Tibial nerve (tissue), 4 donors: Measurements from ENCODE around the gene PCSK6.

Source experiments
- EP300 ChIP-seq, 2 donors: sonication (generic); formaldehyde crosslinking; IDR thresholded peaks; one replicate each; pipeline ENCODE4 v1.6.1; 2017; ENCODE audit warnings: antibody characterized with exemption in 2 of 2, mild to moderate bottlenecking in 1 of 2
- POLR2A ChIP-seq, 2 donors: fragments of 450-650 bp; IDR thresholded peaks; one replicate each; pipeline ENCODE4 v1.6.1; 2017; ENCODE audit warnings: antibody characterized with exemption in 2 of 2, mild to moderate bottlenecking in 2 of 2, moderate library complexity in 2 of 2
- TF ChIP-seq, protein P1 (sequence below), 5 experiments: fragments of 200-600 bp in 3 of 5; fragments of 450-650 bp in 2 of 5; sonication (generic) in 3 of 5; IDR thresholded peaks; one replicate each; pipeline ENCODE4 v1.5.1; 2016 to 2019; ENCODE audit warnings: antibody characterized with exemption in 5 of 5, mild to moderate bottlenecking in 3 of 5, moderate library complexity in 2 of 5

DNA sequence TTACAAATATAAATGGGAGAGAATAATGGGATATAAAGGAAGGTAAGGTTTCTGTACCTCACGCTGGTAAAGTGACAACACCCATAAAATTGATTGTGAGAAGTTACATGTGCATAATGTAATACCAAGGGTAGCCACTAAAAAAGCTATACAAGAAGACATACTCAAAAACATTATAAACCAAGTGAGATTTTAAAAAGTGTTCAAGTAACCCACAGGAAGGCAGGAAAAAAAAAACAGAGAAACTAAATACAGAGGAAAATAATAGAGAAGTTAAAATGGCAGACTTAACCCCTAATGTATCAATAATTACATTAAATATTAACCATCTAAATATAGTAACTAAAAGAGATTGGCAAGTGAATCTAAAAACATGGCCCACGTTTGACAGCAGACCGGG lies 76.3 kb downstream of the PCSK6 start:
- TF ChIP-seq, protein P1, sequence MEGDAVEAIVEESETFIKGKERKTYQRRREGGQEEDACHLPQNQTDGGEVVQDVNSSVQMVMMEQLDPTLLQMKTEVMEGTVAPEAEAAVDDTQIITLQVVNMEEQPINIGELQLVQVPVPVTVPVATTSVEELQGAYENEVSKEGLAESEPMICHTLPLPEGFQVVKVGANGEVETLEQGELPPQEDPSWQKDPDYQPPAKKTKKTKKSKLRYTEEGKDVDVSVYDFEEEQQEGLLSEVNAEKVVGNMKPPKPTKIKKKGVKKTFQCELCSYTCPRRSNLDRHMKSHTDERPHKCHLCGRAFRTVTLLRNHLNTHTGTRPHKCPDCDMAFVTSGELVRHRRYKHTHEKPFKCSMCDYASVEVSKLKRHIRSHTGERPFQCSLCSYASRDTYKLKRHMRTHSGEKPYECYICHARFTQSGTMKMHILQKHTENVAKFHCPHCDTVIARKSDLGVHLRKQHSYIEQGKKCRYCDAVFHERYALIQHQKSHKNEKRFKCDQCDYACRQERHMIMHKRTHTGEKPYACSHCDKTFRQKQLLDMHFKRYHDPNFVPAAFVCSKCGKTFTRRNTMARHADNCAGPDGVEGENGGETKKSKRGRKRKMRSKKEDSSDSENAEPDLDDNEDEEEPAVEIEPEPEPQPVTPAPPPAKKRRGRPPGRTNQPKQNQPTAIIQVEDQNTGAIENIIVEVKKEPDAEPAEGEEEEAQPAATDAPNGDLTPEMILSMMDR (IDR thresholded peaks at IDR 0.05) = no peak
- TF ChIP-seq POLR2A (IDR thresholded peaks at IDR 0.05) (no peak), EP300 (IDR thresholded peaks at IDR 0.05) (no peak)
